Lower leg skin (tissue), 3 donors: Measurements from ENCODE around the gene SEC14L1.

Experiments used
- POLR2A ChIP-seq, 2 donors: fragments of 450-650 bp; IDR thresholded peaks; one replicate each; pipeline ENCODE4 v1.6.1; 2016 to 2017; ENCODE audit warnings: antibody characterized with exemption in 2 of 2, mild to moderate bottlenecking in 1 of 2, moderate library complexity in 1 of 2
- TF ChIP-seq, protein P1 (sequence below), 3 donors: fragments of 450-650 bp; IDR thresholded peaks; one replicate each; pipeline ENCODE4 v1.5.1; 2016; ENCODE audit warnings: antibody characterized with exemption in 3 of 3, mild to moderate bottlenecking in 3 of 3, moderate library complexity in 2 of 3

DNA sequence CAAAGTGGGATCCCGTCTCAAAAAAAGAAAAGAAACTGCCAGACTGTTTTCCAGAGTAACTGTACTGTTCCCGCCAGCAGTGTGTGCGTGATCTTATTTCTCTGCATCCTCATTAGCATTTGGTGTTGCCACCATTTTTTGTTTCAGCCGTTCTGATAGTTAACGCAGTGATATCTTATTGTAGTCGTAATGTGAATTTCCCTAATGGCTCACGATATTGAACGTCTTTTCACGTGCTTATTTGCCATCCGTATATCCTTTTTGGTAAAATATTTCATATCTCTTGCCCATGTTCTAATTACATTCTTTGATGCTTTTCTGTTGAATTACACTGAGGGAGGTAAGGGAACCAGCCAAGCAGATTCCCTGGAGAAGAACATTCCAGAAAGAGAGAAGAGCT is 92.4 kb downstream of the SEC14L1 start:
- TF ChIP-seq, protein P1, sequence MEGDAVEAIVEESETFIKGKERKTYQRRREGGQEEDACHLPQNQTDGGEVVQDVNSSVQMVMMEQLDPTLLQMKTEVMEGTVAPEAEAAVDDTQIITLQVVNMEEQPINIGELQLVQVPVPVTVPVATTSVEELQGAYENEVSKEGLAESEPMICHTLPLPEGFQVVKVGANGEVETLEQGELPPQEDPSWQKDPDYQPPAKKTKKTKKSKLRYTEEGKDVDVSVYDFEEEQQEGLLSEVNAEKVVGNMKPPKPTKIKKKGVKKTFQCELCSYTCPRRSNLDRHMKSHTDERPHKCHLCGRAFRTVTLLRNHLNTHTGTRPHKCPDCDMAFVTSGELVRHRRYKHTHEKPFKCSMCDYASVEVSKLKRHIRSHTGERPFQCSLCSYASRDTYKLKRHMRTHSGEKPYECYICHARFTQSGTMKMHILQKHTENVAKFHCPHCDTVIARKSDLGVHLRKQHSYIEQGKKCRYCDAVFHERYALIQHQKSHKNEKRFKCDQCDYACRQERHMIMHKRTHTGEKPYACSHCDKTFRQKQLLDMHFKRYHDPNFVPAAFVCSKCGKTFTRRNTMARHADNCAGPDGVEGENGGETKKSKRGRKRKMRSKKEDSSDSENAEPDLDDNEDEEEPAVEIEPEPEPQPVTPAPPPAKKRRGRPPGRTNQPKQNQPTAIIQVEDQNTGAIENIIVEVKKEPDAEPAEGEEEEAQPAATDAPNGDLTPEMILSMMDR (IDR thresholded peaks at IDR 0.05) = no peak
- TF ChIP-seq POLR2A (IDR thresholded peaks at IDR 0.05) = no peak
